Stimulated activated CD4-positive, alpha-beta T cell treated with anti-CD3 and anti-CD28 coated beads, Interleukin-1b, Interleukin-23, amount 100 ng/mL, for 4 hours (primary cell): ENCODE data around the gene PTPRD.

Experiments used
- DNase-seq, 2 donors: peaks; one replicate each; pipeline ENCODE4 v3.0.0-alpha.2; 2020; ENCODE audit warnings: low read depth in 2 of 2

PTPRD gene

DNA sequence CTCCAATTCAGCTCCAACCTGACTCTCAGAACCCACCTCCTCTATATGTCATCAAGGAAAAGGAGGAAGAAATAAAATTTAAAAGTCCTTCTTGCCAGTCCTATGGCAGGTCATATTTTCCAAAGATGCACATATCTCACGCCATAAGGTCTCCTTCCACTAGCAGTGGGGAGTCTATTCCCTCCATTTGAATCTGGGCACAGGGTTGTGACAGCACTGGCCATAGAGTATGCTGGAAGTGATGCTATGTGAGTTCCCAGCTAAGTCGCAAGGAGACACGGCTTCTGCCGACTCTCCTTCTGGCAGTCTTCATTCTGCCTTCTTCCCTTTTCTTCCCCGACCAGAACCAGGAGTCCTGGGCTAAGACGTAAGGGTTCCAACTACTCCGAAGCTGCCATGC lies 1929.3 kb downstream of the PTPRD start:
- DNase-seq: no peak

DNA sequence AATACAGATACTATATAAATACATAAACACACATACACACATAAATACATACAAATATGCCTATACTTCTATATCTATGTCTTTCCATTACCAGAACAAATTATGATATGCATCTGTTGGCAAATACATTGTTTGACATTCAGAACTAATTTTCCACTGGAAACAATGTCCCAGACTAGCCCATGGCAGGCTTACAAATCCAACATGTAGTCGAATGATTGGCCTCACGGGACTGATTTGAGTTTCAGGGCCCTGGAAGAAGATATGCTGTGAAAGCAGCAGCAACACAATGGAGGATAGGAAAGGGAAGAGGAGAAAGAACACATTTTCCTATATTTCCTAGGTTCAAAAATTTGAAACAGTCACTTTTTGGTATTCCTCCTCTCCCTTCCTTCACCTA lies 1932.1 kb downstream of the PTPRD start:
- DNase-seq: no peak

DNA sequence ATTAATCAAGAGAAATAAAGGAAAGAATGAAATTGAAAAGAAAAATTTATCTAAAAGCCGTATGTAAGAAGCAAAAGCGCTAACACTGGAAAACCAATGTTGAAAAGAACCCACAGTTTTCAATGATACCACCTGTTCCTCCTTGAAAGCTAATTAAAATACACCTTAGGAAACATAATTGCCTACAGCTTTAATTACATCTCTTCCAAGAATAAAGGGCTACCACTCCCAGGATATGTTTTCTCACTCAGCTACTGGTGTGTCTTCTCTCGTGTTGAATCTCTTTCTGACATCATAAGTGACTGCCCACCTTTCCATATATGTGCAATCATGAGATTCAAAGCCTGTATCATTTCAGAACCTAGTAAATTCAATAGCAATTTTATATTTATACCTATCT lies 1932.6 kb downstream of the PTPRD start:
- no peak for DNase-seq

DNA sequence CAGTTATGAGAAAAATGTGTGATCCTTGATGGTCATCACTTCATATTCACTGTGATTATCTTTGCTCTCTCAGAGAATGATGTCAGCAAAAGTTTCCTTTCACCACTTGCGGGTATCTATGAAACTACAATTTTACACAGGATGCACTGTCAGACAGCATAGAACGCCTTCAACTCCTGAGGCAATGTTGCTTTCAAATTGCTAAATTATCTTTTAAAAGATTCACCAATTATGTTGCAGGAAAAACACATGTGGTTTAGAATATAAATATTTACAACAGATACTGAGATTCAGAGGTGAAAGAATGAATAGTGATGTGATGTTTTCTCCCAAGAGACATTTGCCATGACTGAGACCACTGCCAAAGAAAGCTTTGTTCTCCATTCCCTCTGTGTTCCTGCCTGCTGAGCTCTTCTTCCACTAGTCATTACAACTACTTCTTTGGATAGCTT lies 1933.4 kb downstream of the PTPRD start:
- DNase-seq: no peak

DNA sequence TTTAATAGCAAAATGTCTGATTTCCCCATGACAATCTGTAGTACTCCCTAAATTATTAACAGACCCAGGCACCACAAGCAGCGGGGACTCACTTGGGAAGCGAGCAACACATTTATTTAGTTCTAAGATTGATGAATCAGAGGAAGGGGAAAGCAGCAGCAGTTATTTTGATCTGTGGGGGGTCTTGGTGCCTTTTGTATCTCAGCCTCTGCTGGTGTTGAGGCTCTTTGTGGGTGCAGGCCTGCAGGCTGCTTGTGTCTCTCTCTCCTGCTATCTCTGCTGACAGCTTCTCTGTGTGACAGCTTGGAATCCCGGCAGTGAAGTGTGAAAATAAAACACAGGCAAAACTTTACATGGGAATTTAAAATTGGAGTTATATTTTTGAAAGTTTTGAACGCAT lies 1935.1 kb downstream of the PTPRD start:
- no peak for DNase-seq

DNA sequence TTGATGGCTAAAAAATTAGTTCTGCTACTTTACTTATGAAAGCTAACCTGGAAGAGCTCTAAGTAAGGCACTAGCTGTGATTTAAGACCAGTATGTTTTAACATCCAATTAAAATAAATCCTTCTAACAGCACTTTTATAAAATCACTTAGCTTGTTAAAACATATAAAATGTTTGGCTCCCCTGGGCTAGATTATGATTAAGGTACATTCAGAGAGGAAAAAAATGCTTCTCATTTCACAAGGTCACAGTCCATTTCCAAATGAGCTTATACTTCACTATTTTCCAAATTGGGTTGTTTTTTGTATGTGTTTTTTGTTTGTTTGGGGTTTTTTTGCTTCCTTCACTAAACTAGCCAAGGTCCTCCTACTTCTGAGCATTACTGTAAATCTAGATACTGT lies 1938.3 kb downstream of the PTPRD start:
- DNase-seq: no peak

DNA sequence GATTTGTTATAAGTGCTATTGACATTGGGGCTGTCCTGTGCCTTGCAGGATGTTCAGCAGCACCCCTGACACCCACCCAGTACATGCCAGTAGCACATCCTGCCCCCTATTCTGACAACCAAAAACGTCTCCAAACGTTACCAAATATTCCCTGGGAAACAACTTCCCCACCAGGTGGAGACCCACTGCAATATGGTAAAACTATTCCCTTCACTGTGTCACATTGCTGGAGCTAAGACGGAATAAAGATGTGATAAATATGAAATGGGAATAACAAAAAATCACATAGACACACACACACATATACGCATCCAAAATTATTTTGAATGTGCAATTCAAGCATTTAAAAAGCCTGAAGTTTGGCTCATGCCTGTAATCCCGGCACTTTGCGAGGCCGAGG lies 1939.0 kb downstream of the PTPRD start:
- no peak for DNase-seq

DNA sequence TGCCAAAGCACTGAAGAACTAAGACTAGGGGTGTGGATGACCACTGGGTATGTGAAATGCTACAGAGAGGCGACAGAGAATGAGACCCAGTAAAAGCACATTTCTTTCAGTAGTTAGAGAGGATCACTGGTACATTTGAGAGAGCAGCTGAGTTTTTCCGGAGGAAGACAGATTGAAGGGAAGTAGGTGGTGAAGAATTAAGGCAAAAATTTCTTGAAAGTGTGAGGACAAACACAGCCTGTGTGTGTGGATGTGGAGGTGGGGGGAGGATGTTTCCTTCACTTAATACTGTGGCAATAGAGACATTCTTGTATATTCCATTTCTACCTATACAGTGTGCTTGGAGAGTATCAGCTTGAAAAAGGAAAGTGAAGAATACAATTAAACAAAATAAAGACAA lies 1942.1 kb downstream of the PTPRD start:
- DNase-seq: no peak

DNA sequence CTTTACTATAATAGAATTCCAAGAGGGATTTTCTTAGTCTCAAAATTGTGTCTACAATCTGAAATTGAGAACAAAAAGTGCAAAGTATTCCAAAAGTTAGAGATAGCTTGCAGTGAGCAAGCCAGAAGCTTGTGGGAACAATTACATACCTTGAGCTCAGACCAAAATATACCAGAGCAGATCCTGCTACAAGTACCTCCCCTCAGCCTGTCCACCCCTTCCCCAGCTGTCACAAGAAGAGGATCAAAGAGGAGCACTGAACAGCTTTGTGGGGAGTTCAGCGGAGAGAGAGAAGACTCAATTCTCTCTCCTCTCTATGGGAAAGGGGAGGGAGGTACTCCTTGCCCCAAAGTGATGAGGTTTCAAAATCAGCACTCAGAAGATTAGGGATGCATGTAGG lies 1944.1 kb downstream of the PTPRD start:
- DNase-seq: no peak

DNA sequence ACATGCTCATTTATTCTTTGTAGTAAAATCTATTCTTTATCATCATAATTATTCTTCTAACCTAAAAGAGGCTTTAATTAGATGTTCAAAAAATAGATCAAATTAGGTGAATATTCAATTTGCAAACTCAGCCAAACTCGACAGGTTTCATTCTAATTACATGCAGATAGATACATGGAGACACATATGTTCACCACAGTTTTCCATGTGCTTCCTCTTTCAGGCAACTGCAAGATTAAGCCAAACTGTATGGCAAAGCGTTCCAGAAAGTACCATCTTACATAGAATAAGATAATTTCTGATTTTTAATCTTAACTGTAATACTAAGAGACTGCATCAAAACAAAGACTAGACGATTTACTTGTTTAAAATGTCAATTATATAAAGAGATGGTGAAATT lies 1944.6 kb downstream of the PTPRD start:
- DNase-seq: no peak

DNA sequence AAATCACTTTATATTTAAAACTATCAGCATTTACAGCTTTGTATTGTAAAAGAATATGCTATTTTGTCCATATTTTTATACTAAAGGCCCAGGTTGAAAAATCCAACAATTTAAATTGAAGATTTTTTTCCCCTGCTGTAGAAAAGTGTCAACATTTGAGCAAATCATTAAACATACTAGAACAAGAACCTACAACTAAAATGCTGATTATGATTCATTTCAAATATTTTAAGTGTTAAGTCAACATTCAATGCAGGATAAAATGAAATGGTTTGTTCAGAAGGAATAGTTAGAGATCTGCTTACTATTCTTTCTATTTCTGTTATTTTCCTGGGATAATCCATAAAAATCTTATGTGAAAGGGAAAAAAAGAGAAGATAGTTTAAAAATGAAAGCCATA lies 1946.7 kb downstream of the PTPRD start:
- no peak for DNase-seq

DNA sequence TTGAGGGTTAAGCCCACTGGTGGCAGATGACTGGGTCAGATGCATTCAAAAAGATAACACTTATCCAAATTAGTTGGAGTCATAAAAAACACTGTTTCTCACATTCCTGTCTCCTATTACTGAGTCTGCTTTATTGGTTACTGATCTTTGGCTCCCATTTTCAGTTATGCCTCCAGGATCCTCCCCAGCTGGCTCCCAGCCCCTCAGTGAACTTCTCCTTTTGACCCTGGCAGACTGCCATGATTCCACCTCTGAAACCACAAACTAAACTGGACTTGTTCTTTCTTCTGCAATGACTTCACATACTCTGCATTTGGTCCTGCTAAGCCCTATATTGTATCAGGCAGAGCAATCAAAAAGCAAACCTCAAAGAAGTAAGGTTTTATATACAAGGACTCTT lies 1952.4 kb downstream of the PTPRD start:
- DNase-seq: no peak

DNA sequence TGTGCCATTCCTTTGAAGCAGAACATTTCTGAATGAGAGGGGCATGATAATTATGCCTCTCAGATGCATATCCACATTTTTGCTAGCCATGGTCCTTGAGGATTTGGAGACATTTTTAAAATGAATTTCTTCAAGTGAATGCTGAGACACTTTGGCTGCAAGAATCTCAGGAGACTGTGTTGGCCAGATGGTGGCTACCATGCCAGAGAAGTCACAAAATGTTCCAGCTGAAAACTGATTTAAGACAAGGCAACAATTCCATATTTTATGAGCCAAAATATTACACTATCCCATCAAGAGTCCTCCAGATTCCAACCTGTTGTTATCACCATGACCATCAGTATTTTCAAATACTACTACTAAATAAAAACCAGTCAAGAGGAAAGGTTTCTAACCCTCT lies 1953.7 kb downstream of the PTPRD start:
- DNase-seq: no peak

DNA sequence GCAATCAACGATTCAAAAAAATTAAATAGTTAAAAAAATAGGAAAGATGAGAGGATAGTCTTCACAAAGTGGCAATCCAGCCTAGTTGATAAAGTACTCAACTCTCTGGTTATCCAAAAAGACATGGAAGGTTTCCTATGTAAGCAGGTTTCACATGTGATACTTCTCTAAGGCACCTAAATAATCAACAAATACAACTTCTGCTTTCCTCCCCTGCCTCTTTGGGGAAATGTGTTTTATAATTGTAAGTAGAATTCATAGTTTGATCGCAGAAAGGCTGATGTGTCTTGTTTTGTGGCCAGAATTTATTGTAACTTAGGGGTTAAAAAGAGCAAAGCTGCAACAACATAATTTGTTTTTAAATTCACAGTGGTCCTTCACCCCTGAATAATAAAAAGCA lies 1957.7 kb downstream of the PTPRD start:
- DNase-seq: no peak

DNA sequence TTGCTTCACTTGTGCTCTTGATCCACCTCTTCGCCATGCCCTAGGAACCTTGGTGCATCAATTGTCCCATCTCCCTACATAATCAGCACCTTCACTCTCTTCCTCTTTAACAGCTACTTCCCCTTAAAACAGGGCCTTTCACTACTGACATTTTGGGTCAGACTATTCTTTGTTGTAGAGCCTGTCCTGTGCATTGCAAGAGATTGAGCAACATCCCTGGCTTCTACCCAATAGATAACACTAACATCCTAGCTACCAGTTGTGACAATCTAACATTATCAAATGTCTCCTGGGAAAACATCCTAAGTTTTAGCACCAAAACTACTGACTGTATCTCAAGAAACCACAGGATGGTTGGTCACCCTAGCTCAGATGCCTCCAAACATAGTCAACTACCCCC lies 1958.9 kb downstream of the PTPRD start:
- no peak for DNase-seq

DNA sequence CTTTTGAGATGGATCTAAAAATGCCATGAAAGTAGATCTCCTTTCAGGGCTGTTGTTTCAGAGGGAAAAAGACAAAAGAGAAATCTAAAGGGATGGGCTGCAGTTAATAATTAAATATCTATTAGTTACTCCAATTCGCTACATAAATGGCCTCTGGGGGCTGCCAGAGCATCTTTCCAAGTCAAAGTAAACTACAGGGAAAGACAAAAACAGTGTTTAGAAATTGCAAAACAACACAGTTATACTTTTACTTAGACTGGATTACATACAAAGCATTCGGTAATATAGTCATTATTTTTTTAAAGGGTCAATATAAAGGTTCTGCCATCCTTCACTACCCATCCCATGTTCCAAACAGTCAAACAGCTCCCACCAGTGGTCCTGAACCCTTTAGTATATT lies 1959.7 kb downstream of the PTPRD start:
- DNase-seq: no peak

DNA sequence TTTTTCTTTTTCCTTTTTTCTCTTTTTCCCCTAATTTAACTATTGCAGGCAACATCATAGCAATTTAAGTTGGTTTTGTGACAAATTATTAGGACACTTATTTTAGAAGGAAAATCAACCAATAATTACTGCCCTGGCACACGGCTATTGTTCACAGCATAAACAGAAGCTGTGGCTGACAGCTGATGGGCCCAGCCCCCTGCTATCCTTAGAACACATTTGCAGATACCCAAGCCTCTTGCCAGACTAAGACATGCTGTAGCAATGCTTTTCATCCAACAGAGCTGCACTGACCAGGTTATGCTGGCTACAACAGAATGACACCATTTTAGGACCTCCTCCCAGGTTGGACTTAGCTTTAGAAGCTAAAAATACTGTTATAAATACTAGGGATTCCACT lies 1960.5 kb downstream of the PTPRD start:
- DNase-seq: no peak

DNA sequence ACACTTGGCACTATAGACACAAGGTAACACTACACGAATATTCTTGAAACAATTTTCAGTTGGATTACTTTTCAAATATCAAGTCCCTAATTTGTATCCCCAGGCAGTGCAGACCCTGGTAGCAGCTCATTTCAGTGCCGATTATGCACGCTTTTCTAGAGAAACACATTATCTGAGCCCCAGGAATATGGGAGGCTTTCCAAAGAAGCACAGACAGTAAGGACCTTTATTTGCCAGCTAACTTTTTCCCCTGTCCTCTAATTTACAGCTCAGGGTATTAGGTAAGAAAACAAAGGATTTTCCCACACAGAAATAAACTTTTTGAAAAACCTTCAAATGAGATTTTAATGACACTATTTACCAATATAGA lies 1961.0 kb downstream of the PTPRD start:
- no peak for DNase-seq

DNA sequence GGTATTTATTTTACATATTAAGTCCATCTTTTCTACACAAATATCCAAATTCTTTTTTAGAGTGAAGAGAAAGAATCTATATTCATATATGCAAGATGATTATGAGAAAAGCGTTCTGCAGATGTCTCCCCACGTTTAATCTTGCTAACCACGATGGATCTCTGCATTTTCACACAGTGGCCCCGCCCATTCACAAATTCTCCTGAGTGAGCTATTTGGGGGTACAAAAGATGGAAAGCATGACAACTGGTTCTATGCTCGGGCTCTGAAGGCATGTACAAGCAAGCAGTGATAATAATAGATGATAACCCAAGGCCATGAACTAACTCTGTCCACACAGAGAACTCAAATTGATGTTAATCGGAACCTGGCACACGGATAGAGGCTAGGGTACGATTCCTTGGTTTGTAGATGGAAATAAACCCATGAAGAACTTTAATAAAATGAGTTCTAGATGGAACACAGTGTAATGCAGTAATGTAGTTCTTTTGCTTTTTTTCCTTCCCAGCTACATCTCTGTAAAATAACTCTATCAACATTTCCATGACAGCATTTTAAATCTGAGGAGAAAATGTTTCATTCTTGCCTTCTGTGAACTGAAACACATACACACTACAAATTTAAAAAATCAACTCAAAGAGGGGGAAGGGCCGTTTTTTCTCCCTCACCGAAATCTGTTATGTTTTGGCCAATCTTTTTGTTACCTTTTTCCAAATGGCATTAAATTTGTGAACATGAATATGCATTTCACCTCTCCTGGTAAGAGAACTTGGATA lies 1961.5 kb downstream of the PTPRD start:
- DNase-seq: no peak

DNA sequence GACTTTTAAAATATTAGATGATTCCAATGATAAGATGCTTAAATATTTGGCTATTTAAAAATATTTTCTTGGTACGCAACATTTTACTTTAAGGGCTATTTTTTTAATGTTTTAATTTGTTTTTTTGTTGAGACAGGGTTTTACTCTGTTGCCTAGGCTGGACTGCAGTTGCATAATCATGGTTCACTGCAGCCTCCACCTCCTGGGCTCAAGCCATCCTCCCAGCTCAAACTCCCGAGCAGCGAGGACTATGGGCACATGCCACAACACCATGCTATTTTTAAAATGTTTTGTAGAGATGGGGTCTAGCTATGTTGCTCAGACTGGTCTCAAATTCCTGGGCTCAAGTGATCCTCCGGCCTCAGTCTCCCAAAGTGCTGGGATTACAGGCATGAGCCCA lies 1963.0 kb downstream of the PTPRD start:
- DNase-seq: no peak

DNA sequence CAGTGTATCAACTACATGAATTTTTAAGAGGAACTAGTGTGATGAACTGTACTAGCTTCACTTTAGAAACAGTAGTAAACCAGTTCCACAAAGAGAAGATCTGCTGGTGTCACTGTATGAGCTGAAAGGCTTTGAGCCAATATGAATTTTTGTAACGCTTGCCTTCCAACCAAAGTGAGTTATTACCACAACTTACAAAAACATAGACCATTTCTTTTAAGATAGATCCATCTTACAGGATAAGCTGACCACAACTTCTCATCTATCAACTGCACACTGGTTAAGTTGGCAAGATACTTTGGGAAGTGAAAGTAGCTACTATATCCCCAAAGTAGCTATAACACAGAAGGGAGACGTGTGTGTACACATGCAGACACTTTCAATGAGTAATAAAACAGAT lies 1963.6 kb downstream of the PTPRD start:
- no peak for DNase-seq

DNA sequence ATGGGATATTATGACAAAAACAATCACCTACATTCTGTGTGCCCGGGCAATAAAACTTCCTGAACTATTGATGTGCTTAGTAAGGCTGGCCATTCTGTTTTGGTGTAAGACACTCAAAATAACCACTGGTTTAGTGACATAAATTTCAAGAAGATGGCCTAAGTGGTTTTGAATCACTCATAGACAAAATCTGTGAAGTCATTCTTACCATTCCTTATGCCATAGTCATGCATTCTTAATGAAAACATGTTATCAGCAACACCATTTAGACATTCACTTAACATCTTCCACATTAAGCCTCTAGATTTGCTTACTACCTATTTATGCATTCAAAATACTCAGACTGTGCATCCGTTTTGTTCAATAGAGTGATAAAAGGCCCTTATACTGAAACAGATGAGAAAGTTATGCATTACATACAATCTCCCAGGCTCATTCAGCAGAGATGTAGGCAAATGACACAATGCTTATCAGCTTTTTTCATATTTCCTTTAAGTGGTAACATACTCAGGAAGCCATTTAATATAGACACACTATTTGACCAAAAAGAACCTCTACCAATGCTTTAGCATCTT lies 1964.4 kb downstream of the PTPRD start:
- DNase-seq: no peak

DNA sequence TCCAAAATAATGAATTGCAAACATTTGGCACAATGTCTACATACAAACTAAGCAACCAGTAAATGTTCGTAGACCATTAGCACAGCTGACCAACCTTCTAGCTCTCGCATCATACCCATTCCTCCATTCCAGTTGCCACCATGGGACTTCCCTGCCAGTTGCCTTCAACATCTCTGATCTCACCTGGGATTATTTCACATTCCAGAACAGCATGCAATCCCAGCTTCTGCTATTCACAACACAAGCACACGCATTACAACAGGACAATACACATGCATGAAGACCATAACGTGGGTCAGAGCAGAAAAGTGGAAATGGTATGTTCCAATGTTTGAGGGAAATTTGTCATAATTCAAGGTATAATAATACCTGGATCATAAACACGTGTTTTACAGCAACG lies 1965.0 kb downstream of the PTPRD start:
- no peak for DNase-seq

DNA sequence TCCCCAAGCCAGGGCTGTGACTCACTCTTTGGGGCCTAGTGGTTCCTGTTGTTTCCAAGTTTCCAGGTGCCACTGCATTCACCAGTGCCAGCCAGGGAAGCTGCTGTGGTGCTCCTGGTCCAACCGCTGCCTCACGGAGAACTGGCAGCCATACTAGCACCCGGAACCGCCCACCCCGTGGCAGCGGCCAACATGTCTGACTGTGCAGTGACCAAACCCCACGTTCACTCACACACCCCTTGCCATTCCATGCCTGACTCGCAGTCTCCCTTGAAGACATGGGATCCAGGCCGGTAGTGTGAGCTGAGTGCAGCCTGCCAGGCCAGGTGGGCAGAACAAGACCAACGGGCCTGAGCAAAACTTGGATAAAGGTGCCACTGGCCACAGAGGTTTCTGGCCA lies 1968.2 kb downstream of the PTPRD start:
- DNase-seq: no peak
